GM18517 (cell line): ENCODE results near the gene CCR1.

Experiments used
- ATAC-seq: cut with Tn5 transposase; IDR thresholded peaks from one replicate; pipeline ENCODE4 v1.9.1; 2021; ENCODE audit warnings: mild to moderate bottlenecking, moderate library complexity; ENCODE audit not compliant: unreplicated experiment

The CCR1 gene

GRCh38 chr3:46208167-46208704 is at the start of gene CCR1:
CCR1 (minus strand) TSS chr3:46208313; CDS start chr3:46204313, 4,000 bp downstream.
- ATAC-seq, result peak; percentile 75

- no peak for ATAC-seq
Observed at GRCh38 chr3:46252980-46253379, 44.9 kb upstream of the CCR1 start.

DNA sequence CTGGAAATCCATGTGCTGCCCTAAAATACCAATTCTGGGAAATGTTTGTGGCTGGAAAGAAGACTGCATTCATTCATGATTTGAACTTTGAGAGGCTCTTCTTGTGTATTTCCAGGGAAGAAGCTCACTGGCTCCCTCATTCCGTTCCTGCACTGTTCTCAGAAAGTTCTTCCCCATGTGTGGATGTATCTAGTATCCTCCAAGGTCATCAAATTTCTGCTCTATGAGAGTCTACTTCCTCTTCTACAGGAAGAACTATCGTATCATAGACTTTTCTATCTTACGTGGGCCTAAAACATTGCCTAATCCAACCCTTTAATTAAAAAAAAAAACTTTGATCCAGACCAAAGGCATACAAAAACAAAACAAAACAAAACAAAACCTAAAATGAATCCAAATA is 37.0 kb upstream of the CCR1 start:
- ATAC-seq, result no peak

DNA sequence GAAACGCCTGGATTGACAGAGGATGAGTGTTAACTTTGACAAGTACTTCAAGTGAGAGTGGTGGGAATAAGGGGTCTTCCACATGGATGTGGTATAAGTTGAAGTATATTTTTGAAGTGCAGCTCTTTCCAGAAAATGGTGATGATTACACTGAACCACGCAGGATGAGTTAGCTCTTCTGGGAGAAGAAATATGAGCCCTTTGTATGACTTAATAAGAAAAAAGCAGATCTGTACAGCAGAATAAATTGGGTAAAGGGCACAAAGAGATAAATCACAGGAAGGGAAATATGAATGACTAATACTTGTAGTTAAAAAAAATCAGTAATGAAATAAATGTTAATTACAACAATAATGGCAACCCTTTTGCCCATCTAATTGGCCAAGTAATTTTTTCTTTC is 35.4 kb upstream of the CCR1 start:
- no peak for ATAC-seq

DNA sequence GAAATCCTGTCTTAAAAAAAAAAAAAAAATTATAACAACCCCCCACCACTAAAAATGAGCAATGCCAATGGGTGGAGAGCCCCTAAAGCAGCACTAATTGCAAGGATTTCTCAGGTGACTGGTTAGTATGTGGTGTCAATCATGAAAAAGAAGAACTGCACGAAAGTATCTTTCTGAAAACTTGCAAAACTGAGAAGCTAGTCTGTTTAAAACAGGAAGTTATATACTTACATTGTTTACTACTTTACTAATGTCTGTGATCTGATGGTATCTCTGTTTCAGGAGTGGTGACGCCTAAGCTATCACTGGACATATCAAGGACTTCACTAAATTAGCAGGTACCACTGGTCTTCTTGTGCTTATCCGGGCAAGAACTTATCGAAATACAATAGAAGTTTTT is 34.0 kb upstream of the CCR1 start, which contains the start of gene CCR3:
Gene CCR3, plus strand, starts transcription at position 341 of the 400 bp plus-strand sequence. CDS start 22,699 bp downstream, outside the sequence.
- no peak for ATAC-seq

GRCh38 chr3:46239952-46240351 is 31.8 kb upstream of the CCR1 start:
- ATAC-seq, result no peak

DNA sequence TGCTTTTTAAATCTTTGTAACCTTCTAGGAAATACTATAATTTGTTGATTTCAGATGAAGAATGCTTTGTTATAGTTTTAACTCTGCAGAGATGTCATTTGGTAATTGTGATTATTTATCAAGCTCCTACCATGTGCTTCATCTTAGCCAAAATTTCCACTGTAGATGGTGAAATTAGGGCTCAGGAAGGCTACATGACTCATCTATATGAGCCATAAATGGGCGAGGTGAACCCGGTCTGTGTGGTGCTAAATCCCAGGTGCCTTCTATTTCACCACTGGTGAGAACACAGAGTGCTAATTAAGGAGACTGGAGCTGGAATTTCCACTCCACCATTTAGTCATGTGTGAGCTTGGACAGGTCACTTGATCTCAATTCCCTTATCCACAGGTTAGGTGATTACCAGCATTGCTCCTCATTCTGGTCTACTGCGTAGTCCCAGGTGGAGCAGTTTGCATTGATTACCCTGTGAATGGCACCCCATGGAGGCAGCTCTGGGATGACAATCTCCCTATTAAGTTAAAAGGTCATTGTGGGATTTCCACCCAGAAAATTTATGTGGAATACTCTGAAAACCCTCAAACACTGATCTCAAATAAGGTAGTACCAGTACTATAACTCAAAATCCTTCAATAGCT is 31.3 kb upstream of the CCR1 start:
- no peak for ATAC-seq

- no peak for ATAC-seq
Observed at GRCh38 chr3:46238386-46238785, 30.3 kb upstream of the CCR1 start.

- no peak for ATAC-seq
Observed at GRCh38 chr3:46236294-46237054, 28.4 kb upstream of the CCR1 start.

DNA sequence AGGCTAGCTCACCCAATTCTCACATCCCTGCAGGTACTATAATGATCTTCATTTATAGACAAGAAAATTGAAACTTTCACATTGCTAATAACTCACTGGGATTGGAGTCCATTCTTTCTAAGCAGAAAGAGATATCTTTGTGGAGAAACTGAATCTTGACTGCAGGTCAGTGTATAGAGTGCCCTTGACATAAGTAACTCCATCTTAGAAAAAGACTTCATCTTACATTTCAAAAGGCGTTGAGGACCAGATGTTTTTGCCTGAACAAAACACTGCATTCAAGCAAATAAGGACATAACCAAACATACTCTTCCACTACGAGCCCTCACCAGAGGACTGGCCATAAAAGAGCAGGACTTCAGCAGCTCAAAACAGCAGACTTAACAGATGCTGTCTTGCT is 27.3 kb upstream of the CCR1 start:
- ATAC-seq, result no peak

DNA sequence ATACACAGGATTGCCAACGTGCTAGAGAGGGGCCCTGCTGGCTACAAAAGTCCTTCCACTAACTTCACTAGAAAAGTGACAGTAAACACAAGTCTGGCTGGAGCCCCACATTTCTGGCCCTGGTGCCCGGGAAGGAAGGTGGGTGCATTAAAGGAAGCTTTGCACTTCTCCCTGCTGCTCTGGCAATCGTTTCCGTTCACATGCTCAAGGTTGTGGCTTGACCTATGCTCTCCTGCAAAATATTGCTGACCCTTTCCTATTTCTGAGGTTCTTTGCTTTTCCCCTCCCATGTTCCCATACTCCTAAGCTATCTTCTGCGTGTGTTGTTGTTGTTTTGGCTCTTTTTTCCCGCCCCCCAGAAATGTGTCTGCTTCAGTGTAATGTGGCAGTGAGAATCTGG is 25.1 kb upstream of the CCR1 start:
- ATAC-seq, result no peak

DNA sequence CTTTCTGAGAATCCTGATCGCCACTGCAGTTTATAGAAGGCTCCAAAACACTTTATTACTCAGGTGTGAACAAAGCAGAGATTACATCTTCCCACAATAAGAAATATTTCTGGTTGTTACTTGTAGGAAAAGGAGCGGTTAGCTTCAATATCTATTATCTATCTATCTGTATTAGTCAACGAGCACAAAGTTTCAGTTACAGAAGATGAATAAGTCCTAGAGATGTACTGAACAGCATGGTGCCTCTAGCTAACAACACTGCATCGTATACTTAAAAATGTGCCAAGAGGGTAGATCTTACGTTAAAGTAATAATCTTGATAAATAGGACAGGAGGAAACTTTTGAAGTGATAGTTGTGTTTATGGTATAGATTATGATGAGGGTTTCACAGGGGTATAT is 23.2 kb upstream of the CCR1 start:
- ATAC-seq, result no peak

- ATAC-seq, result no peak
Observed at GRCh38 chr3:46228260-46229242, 20.4 kb upstream of the CCR1 start.

DNA sequence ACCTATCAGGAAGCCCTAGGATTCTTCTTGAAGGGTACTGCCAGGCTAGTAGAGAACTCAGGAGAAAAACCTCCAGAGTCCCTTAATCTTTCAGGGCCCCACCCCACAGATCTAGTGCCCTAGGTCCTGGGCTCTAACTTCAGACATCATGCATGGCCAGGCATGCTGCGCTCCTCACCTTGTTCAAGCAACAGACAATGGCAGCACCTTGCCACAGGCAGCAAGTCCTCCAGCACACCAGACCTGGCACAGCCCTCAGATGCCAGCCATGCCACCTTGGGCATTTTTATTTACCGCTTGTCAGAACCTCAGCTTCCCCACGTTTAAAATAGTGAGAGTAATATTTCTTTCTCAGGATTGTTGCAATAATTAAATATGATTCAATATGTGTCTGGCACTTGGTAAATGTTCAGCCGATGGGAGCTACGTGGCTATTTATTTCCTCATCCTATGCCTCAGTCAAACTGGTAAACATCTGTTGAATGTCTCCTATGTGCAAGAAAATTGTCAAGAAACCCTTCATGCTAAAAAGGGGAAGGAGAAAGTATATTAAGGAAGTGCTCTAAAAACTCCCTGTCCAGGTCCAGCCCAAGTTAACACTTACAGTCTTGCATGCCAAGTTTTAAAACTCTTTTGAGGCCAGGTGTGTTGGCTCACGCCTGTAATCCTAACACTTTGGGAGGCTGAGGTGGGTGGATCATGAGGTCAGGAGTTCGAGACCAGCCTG is 14.5 kb upstream of the CCR1 start:
- no peak for ATAC-seq

DNA sequence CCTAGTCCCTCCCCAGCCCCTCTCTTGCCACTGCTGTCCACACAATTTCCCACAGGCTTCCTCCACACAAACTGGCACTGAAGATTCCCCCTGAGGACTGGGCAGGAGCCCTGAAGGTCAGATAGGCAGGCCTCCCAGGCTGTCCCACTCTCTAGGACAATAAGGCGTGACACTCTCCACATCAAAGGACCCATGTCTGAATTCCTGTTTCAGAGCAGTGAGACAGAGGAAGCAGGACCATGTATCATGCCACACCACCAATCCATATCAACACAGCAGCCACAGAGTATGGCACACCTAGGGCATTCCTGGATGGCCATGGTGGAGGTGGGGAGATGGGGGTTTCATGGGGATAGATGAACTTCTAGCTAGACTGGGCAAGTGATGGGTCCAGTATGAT is 13.8 kb upstream of the CCR1 start:
- ATAC-seq, result no peak

GRCh38 chr3:46221391-46221790 is 13.3 kb upstream of the CCR1 start:
- no peak for ATAC-seq

DNA sequence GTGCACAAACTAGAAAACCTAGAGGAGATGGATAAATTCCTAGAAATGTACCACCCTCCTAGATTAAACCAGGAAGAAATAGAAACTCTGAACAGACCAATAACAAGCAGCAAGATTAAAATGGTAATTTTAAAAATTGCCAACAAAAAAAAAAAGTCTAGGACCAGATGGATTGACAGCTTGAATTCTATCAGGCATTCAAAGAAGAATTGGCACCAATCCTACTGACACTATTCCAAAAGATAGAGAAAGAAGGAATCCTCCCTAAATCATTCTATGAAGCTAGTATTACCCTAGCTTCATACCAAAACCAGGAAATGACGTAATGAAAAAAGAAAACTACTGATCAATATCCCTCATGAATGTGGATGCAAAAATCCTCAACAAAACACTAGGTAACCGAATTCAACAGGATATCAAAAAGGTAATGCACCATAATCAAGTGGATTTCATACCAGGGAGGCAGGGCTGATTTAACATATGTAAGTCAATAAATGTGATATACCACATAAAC is 10.1 kb upstream of the CCR1 start:
- no peak for ATAC-seq

- no peak for ATAC-seq
Observed at GRCh38 chr3:46215810-46216414, 7.8 kb upstream of the CCR1 start.

- no peak for ATAC-seq
Observed at GRCh38 chr3:46214751-46215352, 6.7 kb upstream of the CCR1 start.
